GF-D8 (cell line): Measurements from ENCODE around the gene HEATR5B.
A peak's percentile ranks its signal among the peaks of the same experiment; 100 is the strongest.

ENCODE experiments used
- DNase-seq: peaks from one replicate; lab custom pipeline; 2025; lab: John Stamatoyannopoulos, UW

Gene HEATR5B

GRCh38 chr2:37083873-37084794 lies at the start of gene HEATR5B, which contains the start of gene GPATCH11:
TSS of gene HEATR5B (minus strand) at chr2:37084372. CDS start at chr2:37083414, 958 bp downstream.
TSS of gene GPATCH11 (plus strand) at chr2:37084518. CDS start at chr2:37088382, 3,864 bp downstream.
- peak; percentile 93 for DNase-seq

DNA sequence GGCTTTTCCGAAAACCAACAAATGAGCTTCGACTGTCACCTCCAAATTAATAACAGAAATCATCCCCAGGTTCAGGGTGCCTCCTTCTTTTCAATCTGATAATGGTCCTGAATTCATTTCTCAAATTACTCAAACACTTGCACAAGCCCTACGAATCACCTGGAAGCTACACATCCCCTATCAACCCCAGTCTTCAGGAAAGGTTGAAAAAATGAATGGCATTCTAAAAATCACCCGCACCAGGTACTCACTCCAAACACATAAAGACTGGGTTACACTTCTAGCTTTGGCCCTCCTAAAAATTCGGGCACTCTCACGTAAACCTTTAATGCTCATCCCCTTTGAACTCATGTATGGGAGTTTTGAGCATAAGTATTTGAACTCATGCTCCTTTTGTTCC lies 48.7 kb upstream of the HEATR5B start:
- DNase-seq = no peak

GRCh38 chr2:37125416-37125815 lies 41.2 kb upstream of the HEATR5B start:
- DNase-seq = no peak

DNA sequence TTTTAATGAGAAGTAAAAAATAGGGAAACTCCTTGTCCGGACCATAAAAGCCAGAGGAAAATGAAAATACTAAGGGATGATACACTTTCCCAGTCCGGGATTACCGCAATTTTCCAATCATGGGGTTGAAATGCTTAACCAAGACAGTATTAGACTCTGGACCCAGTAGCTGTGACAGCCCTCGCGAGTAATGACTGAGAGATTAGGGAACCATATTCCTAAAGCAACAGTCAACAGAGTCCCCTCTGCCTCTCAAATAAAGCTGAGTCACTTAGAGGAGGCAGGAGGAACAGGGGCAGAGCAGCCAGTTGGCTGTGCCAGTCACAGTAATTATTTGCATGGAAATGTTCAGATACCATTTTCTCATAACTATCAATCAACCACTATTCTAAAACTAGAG lies 35.0 kb upstream of the HEATR5B start:
- DNase-seq = no peak

DNA sequence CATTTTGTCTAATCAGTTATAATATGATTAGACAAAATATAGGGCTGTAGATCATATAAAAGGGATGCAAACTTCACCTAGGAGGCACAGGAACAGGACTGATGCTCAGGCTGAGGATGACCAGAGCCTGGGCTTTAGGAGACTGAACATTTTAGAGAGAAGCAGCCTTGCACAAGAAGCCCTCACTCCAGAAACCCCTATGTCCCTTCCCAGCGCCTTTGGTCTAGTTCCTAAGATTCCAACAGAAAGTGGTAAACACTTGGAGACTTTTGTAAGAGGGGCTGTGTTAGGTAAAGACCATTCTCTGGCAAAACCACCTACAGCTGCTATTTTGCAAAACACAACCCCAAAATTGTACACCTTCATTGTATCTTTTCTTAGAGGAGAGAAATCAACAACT lies 33.4 kb upstream of the HEATR5B start:
- no peak for DNase-seq

DNA sequence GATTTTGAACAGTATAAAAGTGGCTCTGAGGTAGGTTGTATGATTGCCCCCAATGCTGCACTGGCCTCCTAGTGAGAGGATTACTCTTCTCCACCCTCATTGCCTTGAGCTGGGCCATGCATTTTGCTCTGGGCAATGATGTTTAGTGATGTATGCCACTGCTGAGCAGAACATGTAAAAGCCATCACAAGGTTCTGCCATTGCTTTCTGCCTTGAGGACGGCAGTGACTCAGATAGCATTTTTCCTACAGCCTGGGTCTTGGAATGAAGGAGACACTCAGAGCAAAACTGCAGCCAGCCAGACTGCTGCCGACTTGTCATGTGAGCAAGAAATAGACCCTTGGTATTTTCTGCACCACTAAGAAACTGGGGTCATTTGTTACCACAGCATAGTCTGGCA lies 27.8 kb upstream of the HEATR5B start:
- DNase-seq = no peak

DNA sequence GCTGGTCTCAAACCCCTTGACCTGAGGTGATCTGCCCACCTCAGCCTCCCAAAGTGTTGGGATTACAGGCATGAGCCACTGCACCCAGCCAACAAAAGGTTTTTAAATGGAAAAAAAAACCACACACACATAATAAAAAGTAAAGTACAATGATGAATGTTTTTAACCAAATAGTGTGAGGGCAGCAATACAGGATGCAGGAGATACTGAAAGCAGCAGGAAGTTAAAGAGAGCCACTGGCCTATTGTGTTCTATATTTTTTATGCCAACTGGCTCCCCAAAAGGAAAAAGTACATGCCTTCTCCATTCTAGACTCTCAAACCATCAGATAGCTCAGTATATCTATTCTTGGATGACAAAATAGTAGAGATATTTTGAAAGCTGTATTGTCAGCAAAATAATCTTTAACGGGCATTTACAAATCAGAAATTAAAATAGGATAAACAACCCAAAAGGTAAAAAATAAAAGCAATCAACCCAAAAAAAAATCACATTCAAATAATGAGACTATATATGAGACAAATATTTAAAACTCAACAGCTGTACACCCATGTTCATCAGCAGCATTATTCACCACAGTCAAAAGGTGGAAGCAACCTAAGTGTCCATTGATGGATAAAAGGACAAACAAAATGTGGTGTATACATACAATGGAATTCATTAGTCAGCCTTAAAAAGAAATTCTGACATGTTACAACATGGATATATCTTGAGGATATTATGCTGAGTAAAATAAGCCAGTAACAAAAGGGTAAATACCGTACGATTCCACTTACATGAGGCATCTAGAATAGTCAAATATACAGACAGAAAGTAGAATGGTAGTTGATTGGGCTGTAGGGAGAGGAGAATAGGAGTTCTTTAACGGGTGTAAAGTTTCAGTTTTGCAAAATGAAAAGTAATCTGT lies 26.4 kb upstream of the HEATR5B start:
- no peak for DNase-seq

GRCh38 chr2:37109523-37109922 lies 25.4 kb upstream of the HEATR5B start:
- no peak for DNase-seq

- DNase-seq = no peak
These were observed 21.0 kb upstream of the HEATR5B start for GRCh38 chr2:37105150-37105549.

DNA sequence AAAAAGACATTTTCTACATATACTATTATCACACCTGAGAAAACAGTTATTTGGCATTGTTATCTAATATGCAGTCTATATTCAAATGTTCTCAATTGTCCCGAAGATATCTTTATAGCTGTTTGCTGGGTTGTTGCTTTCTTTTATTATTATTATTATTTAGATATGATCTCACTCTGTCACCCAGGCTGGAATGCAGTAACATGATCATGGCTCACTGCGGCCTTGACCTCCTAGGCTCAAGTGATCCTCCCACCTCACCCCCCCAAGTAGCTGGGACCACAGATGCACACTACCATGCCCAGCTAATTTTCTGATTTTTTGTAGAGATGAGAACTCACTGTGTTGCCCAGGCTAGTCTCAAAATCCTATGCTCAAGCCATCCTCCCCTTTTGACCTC lies 20.0 kb upstream of the HEATR5B start:
- no peak for DNase-seq

- no peak for DNase-seq
These were observed 18.4 kb upstream of the HEATR5B start for GRCh38 chr2:37102588-37102987.

DNA sequence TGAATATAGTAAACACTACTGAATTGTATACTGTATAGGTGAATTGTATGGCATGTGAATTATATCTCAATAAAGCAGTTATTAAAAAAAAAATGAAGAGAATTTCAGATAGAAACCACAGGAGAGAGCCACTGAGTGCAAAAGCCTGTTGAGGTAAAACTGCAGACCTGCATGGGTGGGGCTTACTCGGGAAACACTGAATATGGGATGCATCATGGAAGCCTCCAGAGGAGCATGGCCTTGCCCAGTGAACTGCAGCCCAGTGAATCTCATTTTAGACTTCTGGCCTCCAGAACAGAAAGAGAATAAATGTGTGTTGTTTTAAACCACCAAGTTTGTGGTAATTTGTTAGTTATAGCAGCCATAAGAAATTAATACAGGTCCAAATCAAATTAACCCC lies 15.9 kb upstream of the HEATR5B start:
- DNase-seq = no peak

DNA sequence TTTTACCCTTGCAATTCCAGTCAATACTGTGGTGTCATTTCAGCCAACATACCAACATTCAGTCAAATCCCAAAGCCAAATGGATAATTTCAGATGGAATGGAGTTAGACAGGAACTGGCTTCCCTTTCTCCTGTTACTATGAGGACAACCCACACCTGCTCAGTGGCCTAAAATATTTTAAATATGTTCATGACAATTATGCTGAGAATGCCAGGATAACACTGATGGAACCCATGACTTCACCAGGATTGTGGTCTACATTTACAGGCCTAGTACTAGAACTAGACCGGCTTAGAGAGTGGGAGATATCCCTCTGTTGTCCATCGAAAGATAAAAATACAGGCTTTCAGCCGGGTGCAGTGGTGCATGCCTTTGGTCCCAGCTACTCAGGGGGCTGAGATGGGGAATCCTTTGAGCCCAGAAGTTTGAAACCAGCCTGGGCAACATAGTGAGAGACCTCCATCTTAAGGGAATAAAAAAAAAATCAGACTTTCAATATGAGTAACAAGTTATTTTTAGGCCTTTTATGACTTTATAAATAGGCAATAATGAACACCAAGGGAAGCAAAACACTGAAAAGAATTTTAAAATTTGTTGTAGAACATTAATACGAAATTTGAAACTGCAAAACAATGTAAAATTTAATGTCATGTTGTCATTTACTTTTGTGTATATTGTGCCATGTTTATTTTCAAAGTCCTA lies 14.4 kb upstream of the HEATR5B start:
- no peak for DNase-seq

DNA sequence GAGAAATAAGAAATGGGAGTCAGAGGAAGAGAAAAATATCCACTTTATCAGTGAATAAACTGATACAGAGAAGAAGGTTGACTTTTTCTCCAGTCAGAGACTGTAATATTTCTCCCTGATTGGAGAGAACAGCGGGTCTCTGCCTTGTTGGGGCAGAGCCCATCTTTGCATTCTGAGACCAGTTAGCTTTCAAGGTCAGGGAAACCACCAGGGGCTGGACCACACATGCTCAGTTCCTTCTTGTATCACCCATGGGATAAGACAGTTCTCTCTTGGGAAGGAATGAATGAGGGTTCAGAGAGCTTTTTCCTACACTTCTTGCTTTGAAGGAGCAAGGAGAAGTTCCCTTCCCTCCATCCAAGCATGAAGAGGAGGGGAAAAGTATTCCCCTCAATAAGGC lies 12.4 kb upstream of the HEATR5B start:
- DNase-seq = no peak

DNA sequence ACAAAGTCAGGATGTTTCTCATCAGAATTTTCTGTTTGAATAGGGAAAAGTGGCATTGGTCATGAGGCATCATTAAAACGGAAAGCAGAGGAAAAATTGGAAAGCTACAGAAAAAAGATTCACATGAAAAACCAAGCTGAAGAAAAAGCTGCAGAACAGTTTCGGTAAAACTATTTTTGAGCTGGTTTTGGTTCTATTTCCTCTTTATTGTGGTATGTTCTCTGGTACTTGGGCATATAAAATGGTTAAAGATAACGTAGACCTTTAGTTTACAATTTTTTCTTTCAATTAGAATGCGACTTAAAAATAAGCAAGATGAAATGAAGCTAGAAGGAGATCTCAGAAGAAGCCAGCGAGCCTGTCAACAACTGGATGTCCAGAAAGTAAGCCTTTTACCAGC lies 7.7 kb upstream of the HEATR5B start:
- DNase-seq = no peak

- DNase-seq = no peak
These were observed 5.9 kb upstream of the HEATR5B start for GRCh38 chr2:37090019-37090477.

- no peak for DNase-seq
These were observed 1.6 kb upstream of the HEATR5B start for GRCh38 chr2:37085731-37086147.

- no peak for DNase-seq
These were observed 625 bp upstream of the HEATR5B start for GRCh38 chr2:37084797-37085196.

DNA sequence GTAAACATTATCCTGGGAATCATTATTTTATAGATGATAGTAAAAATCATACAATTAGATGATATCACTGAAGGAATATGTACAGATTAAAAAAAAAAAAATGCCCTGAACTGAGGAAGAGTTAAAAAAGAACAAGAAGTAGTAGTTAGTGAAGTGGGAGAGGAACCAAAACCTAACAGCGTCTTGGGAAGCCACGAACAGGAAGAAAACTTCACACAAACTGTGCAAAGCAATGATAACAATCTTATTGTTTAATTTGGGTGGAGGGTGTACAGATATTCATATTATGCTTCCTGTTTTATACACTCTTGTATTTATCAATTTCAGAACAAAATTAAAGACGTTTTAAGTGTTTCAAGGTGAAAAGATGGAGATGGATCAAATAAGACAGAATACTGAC lies 3.5 kb downstream of the HEATR5B start:
- DNase-seq = peak; percentile 51

DNA sequence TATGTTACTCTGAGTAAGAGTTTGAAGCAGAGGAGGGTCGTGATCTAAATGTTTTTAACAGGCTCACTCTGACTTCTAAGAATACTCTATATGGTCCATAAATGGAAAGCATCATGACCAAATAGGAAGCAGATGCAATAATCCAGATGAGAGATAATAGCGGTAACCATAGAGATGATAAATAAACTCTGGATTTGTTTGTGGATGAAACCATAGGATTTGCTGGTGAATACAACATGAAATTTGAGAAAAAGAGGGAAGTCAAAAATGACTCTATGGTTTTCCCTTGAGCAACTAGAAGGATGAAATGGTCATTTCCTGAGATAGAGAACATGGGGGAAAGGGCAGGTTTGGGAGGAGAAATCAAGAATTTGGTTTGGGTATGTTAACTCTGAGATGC lies 3.9 kb downstream of the HEATR5B start:
- peak; percentile 73 for DNase-seq

- no peak for DNase-seq
These were observed 13.2 kb downstream of the HEATR5B start for GRCh38 chr2:37070931-37071330.

GRCh38 chr2:37068686-37069085 lies 15.5 kb downstream of the HEATR5B start:
- DNase-seq = no peak
